Kidney (tissue), 14 donors: Measurements from ENCODE around the gene PIGQ. TPM values are rescaled to one million over a fixed set of nuclear protein-coding genes. Genes with fewer than 3 reads are reported as not detected.

Experiments used
- DNase-seq, 5 donors: peaks; one replicate each; pipeline ENCODE4 v3.0.0-alpha.2; 2013 to 2020
- FAIRE-seq: peaks from 2 replicates; lab custom pipeline; 2012; peaks lifted over from hg19 to GRCh38; lab: Jason Lieb, UNC
- H3K27ac ChIP-seq, 2 donors: one replicate each; pipeline ENCODE4 v1.7.0; 2013; ENCODE audit warnings: low read depth in 2 of 2, low read length in 2 of 2, inconsistent platforms in 1 of 2
- H3K27me3 ChIP-seq: one replicate; pipeline ENCODE4 v1.7.1; 2013; ENCODE audit warnings: low read length, inconsistent platforms; ENCODE audit not compliant: control insufficient read depth, insufficient read depth
- H3K36me3 ChIP-seq, 3 donors: one replicate each; pipeline versions ENCODE4 v1.7.0 to v1.7.1; 2013; ENCODE audit warnings: low read length in 3 of 3, control low read depth in 1 of 3, inconsistent platforms in 1 of 3; ENCODE audit not compliant: insufficient read depth in 3 of 3, control insufficient read depth in 2 of 3
- H3K4me1 ChIP-seq, 3 donors: one replicate each; pipeline versions ENCODE4 v1.7.0 to v1.7.1; 2013; ENCODE audit warnings: low read length in 3 of 3, inconsistent platforms in 1 of 3, low read depth in 1 of 3; ENCODE audit not compliant: control insufficient read depth in 2 of 3, insufficient read depth in 2 of 3
- H3K4me3 ChIP-seq, 3 donors: one replicate each; pipeline versions ENCODE4 v1.7.0 to v1.8.1; 2013; ENCODE audit warnings: low read length in 3 of 3, control low read depth in 1 of 3, inconsistent platforms in 1 of 3
- H3K9ac ChIP-seq, 3 donors: one replicate each; pipeline versions ENCODE4 v1.7.0 to v1.7.1; 2013; ENCODE audit warnings: low read length in 3 of 3, control low read depth in 1 of 3, inconsistent platforms in 1 of 3
- H3K9me3 ChIP-seq, 3 donors: one replicate each; pipeline versions ENCODE4 v1.7.0 to v1.7.1; 2013; ENCODE audit warnings: low read length in 3 of 3, control low read depth in 1 of 3, inconsistent platforms in 1 of 3; ENCODE audit not compliant: control insufficient read depth in 2 of 3, insufficient read depth in 1 of 3
- CTCF ChIP-seq: IDR thresholded peaks from 3 replicates; pipeline ENCODE4 v1.5.1; 2012; ENCODE audit warnings: mild to moderate bottlenecking, moderate library complexity, borderline replicate concordance; ENCODE audit not compliant: insufficient read depth; ENCODE audit errors: extremely low read depth
- intact Hi-C: fragments of 100-400 bp; cut with DNase I; formaldehyde crosslinking; loops from one replicate; pipeline ENCODE4 v1.11.1; 2022
- polyA plus RNA-seq: library from polyadenylated mRNA; stranded (reverse); fragments of 350-450 nt; fragmentation: Illumina TruSeq; extraction: RNeasy Lipid Tissue Mini Kit (QIAGEN cat#74804); gene quantifications from one replicate; pipeline ENCODE4 v1.2.3, GENCODE V29; 2014; ENCODE audit warnings: low read depth, low replicate concordance; ENCODE audit not compliant: insufficient read depth
- total RNA-seq: library from RNA; stranded (reverse); fragmentation: NEBNext Ultra II Directional; extraction: Animal tissue kit (Norgen Biotek cat#: 25700); gene quantifications from one replicate; pipeline ENCODE4 v1.2.1, GENCODE V29; 2021
- donor health status: control.
- donor health status: control.
- donor health status: control.
- donor health status: control.
- donor health status: control.
- donor health status: DM: yes; HTN: yes; CAD: no.
- donor health status: Normal renal cell carcinoma (clear cell type).

PIGQ gene
- total and polyA plus RNA-seq, 2 donors from 2014 or later, result 92.9 to 118 TPM

GRCh38 chr16:628321-629061, 58.7 kb downstream of the PIGQ start:
- Histone ChIP-seq H3K27ac (peak overlapping the region in 1 of 2 donors; percentile 14), H3K36me3 (peaks cover 0 to 6% (median 0%) of the 10 kb centered on the region in 3 donors), H3K9me3 (no peaks in the 10 kb centered on the region), H3K4me1 (peaks cover 0 to 25% (median 12%) of the 10 kb centered on the region in 3 donors), H3K9ac (no peak overlapping the region), H3K4me3 (no peak overlapping the region), H3K27me3 (no peaks in the 10 kb centered on the region)
- intact Hi-C loops, result no loop called here
- FAIRE-seq (no peak), DNase-seq (peak in 2 of 5 donors; percentile 52 to 78)
- no peak for TF ChIP-seq CTCF

- peaks cover 0 to 25% (median 12%) of the 10 kb centered on the region in 3 donors for H3K4me1 ChIP-seq
- no peaks in the 10 kb centered on the region for H3K9me3 ChIP-seq
- peak in 4 of 5 donors; percentile 53 to 87 (median 65) for DNase-seq
- H3K4me3 ChIP-seq, result no peak overlapping the region
- no peaks in the 10 kb centered on the region for H3K27me3 ChIP-seq
- TF ChIP-seq CTCF, result no peak
- H3K36me3 ChIP-seq, result peaks cover 0 to 6% (median 0%) of the 10 kb centered on the region in 3 donors
- FAIRE-seq, result no peak
- intact Hi-C loops, result no loop called here
- H3K27ac ChIP-seq, result peak overlapping the region in 1 of 2 donors; percentile 14
- H3K9ac ChIP-seq, result no peak overlapping the region
Measured at GRCh38 chr16:629185-629832, 59.5 kb downstream of the PIGQ start.

- Histone ChIP-seq H3K27me3 (no peaks in the 10 kb centered on the region), H3K27ac (no peak overlapping the region), H3K4me3 (no peak overlapping the region), H3K36me3 (peaks cover 0 to 6% (median 0%) of the 10 kb centered on the region in 3 donors), H3K9me3 (no peaks in the 10 kb centered on the region), H3K4me1 (peaks cover 0 to 27% (median 12%) of the 10 kb centered on the region in 3 donors), H3K9ac (no peak overlapping the region)
- DNase-seq, result peak in 2 of 5 donors; percentile 82 to 85
- no peak for TF ChIP-seq CTCF
- no peak for FAIRE-seq
- intact Hi-C loops, result no loop called here
Measured at GRCh38 chr16:629833-630248, 60.1 kb downstream of the PIGQ start.
